PFSK-1 (cell line): ENCODE measurements around the gene CACNB3.

Source experiments
- FOXP2 ChIP-seq: optimal IDR thresholded peaks from 2 replicates; pipeline ENCODE3; 2011; ENCODE audit warnings: borderline replicate concordance, control low read depth, inconsistent platforms; ENCODE audit not compliant: insufficient read depth; ENCODE audit errors: extremely low read length, extremely low read depth
- POLR2AphosphoS5 ChIP-seq: IDR thresholded peaks from 2 replicates; pipeline ENCODE4 v1.6.1; 2012; ENCODE audit warnings: low read depth, mild to moderate bottlenecking, control low read depth, low read length, moderate library complexity
- REST ChIP-seq, 2 experiments: IDR thresholded peaks; 2 replicates each; pipeline versions ENCODE4 v1.6.1 to v1.8.0; 2011 to 2012; ENCODE audit warnings: low read depth in 2 of 2, low read length in 2 of 2, control low read depth in 1 of 2, inconsistent platforms in 1 of 2, mild to moderate bottlenecking in 1 of 2, moderate library complexity in 1 of 2; ENCODE audit not compliant: insufficient read depth in 1 of 2
- SIN3A ChIP-seq: IDR thresholded peaks from 2 replicates; pipeline ENCODE4 v1.6.1; 2012; ENCODE audit warnings: mild to moderate bottlenecking, low read length, moderate library complexity, borderline replicate concordance; ENCODE audit not compliant: insufficient read depth
- TAF1 ChIP-seq: IDR thresholded peaks from 2 replicates; pipeline ENCODE4 v1.6.1; 2012; ENCODE audit warnings: low read length, control low read depth, borderline replicate concordance; ENCODE audit not compliant: insufficient read depth

- TF ChIP-seq POLR2AphosphoS5 (no peak), REST (IDR thresholded peaks at IDR 0.05; ENCODE audit: insufficient read depth in 1 of 2, low read depth in 2 of 2, low read length in 2 of 2) (no peak), TAF1 (no peak), SIN3A (no peak), FOXP2 (no peak)
Measured at GRCh38 chr12:48800457-48800856, 17.8 kb upstream of the CACNB3 start.
